Epithelial cell of esophagus (primary cell): Measurements from ENCODE around the gene LSAMP.

Experiments
- DNase-seq: peaks from one replicate; pipeline ENCODE4 v3.0.0; 2010; ENCODE audit warnings: low read depth
- H3K4me3 ChIP-seq: 2 replicates; pipeline ENCODE4 v1.5.1; 2011; ENCODE audit warnings: mild to moderate bottlenecking, low read length, control low read depth
- CTCF ChIP-seq: IDR thresholded peaks from 2 replicates; pipeline ENCODE4 v1.5.1; 2011; ENCODE audit warnings: low read depth, mild to moderate bottlenecking, low read length, control low read depth, inconsistent platforms; ENCODE audit not compliant: insufficient read depth; ENCODE audit errors: missing control alignments

The LSAMP gene

DNA sequence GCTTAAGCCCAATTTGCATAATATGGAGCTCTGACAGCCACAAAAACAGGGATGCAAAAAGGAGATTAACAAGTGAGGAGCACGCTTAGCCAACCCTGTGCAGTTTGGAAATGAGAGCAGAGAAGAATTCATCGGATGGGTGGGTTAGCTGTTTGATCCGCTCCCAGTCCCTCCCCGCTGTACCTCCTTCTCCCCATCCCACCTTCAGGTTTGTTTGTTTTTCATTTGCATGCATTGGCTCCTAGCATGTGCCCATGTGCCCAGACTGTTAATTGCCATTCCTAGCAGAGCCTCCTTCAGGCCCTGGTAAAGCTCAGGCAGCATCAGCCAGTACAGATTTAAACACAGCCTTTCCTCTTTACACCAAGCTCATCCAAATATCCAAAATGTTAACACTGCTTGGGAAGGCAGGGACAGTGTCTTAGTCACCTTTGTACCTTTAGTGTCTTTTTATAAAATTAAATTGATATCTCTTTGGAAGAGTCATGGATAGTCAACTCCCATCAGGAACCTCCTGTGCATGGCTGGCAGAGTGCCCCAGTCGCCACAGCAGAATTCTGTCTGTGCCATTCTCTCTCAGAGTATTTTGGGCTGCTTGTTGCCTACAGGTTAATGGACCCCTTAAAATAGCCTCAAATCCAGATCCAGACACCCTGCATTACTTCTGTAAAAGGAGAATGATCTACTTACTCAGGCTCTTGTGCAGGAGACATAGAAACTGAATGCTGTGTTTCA is 244.2 kb downstream of the LSAMP start:
- DNase-seq = no peak
- no peak for TF ChIP-seq CTCF
- no peak overlapping the region for H3K4me3 ChIP-seq

- no peak for DNase-seq
- H3K4me3 ChIP-seq = no peak overlapping the region
Observed at GRCh38 chr3:116199063-116199462, 246.2 kb downstream of the LSAMP start.

DNA sequence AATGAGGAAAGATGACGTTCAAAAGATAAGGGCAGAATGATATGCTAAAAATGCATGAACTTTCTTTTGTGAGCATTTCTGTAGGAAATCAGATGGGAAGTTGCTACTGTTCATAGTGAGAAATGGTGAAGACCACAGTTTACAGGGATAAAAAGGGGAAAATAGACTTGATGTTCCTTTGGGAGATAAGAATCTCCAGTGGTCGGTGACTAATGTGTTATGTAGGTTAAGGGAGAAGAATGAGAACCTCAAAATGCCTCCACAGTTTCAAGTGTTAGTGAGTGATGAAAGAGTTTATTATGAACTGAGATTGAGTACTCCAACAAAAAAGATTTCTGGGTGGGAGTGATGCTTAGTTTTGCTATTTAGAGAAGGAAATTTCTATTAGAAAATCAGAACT is 247.2 kb downstream of the LSAMP start:
- DNase-seq = no peak
- H3K4me3 ChIP-seq = no peak overlapping the region
- no peak for TF ChIP-seq CTCF

More at GRCh38 chr3:116199063-116199462, 246.2 kb downstream of the LSAMP start:
- no peak for TF ChIP-seq CTCF

- H3K4me3 ChIP-seq = no peak overlapping the region
- TF ChIP-seq CTCF = no peak
- no peak for DNase-seq
Observed at GRCh38 chr3:116192464-116192863, 252.8 kb downstream of the LSAMP start.

DNA sequence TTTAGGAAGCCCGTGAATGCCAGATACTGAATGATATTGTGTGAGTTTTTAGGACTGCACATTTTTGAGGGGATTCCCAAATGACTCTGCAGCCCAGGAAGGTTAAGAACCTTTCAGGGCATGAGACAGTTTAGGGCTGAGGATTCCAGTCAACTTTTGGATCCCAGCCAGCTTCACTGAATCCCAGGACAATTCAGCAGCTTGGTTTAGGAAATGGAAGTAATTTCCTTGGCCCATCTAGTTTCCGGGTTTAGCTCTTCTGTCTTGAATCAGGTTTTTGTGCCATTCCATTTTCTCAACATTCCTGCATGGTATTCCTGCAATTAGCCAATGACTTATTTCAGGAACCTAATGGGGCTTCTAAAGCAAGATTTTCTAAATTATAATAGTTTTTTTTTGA is 253.9 kb downstream of the LSAMP start:
- TF ChIP-seq CTCF = no peak
- no peak for DNase-seq

GRCh38 chr3:116190095-116190494 is 255.2 kb downstream of the LSAMP start:
- no peak for TF ChIP-seq CTCF
- DNase-seq = no peak
- no peak overlapping the region for H3K4me3 ChIP-seq

More for the DNA sequence above, 253.9 kb downstream of the LSAMP start:
- no peak overlapping the region for H3K4me3 ChIP-seq

GRCh38 chr3:116188231-116188785 is 257.0 kb downstream of the LSAMP start:
- DNase-seq = peak; percentile 37
- no peak for TF ChIP-seq CTCF

More at GRCh38 chr3:116188231-116188785, 257.0 kb downstream of the LSAMP start:
- H3K4me3 ChIP-seq = no peak overlapping the region
